Endothelial cell of umbilical vein (primary cell): ENCODE results near the gene DIAPH1. TPM values are rescaled to one million over a fixed set of nuclear protein-coding genes. Genes with fewer than 3 reads are reported as not detected.

Experiments used
- BruUV-seq: library from RNA; stranded (reverse); fragments of 400-500 nt; replicated peaks from 2 replicates; lab custom pipeline; 2021; lab: Mats Ljungman, UMichigan
- CTCF ChIA-PET: fragments of 300-600, 350-600 bp; sonication (Branson Sonifier 250); formaldehyde crosslinking; loops from one replicate; lab custom pipeline; 2021; ENCODE audit warnings: antibody characterized with exemption, inconsistent platforms; lab: Charles Lee
- POLR2A ChIA-PET: fragments of 300-600, 350-600 bp; sonication (Branson Sonifier 250); formaldehyde crosslinking; loops from one replicate; lab custom pipeline; 2021; ENCODE audit warnings: antibody characterized with exemption, inconsistent platforms; lab: Charles Lee
- DNase-seq: peaks from one replicate; pipeline ENCODE4 v3.0.0-alpha.2; 2011; ENCODE audit warnings: low read depth, low spot score
- FAIRE-seq: peaks from 2 replicates; lab custom pipeline; 2011; peaks lifted over from hg19 to GRCh38; lab: Jason Lieb, UNC
- H2AFZ ChIP-seq: 2 replicates; pipeline ENCODE4 v1.6.0; 2012; ENCODE audit warnings: low read depth, low read length, control low read depth, inconsistent platforms
- H3K27ac ChIP-seq: 2 replicates; pipeline ENCODE4 v1.5.1; 2011; ENCODE audit warnings: low read depth, mild to moderate bottlenecking, control low read depth, low read length, moderate library complexity; ENCODE audit not compliant: insufficient read depth
- H3K27me3 ChIP-seq, 2 experiments: 2 replicates each; pipeline versions ENCODE4 v1.6.0 to v1.6.1; 2011; ENCODE audit warnings: low read length in 2 of 2, mixed read lengths in 1 of 2; ENCODE audit not compliant: control insufficient read depth in 2 of 2, insufficient read depth in 2 of 2
- H3K36me3 ChIP-seq, 2 experiments: 2 replicates in 1 of 2; 3 replicates in 1 of 2; pipeline ENCODE4 v1.5.1; 2011; ENCODE audit warnings: low read length in 2 of 2, mild to moderate bottlenecking in 1 of 2, moderate library complexity in 1 of 2; ENCODE audit not compliant: control insufficient read depth in 2 of 2, insufficient read depth in 2 of 2; ENCODE audit errors: extremely low read depth in 1 of 2
- H3K4me1 ChIP-seq: 3 replicates; pipeline ENCODE4 v1.5.1; 2011; ENCODE audit warnings: mild to moderate bottlenecking, low read length; ENCODE audit not compliant: control insufficient read depth, insufficient read depth; ENCODE audit errors: extremely low read depth
- H3K4me2 ChIP-seq: 2 replicates; pipeline ENCODE4 v1.6.1; 2011; ENCODE audit warnings: low read length, control low read depth, mixed read lengths; ENCODE audit not compliant: insufficient read depth
- H3K4me3 ChIP-seq, 3 experiments: fragments of 200-600 bp in 1 of 3; sonication (generic), shearing (Covaris generic) in 1 of 3; replicated peaks in 1 of 3; 2 replicates each; pipeline ENCODE4 v1.5.1; 2011 to 2016; ENCODE audit warnings: control low read depth in 3 of 3, low read length in 3 of 3, mild to moderate bottlenecking in 2 of 3, inconsistent platforms in 1 of 3, low read depth in 1 of 3, moderate library complexity in 1 of 3; ENCODE audit not compliant: insufficient read depth in 1 of 3
- H3K79me2 ChIP-seq: 2 replicates; pipeline ENCODE4 v1.6.0; 2012; ENCODE audit warnings: low read length, inconsistent platforms; ENCODE audit not compliant: control insufficient read depth, insufficient read depth
- H3K9ac ChIP-seq: replicated peaks from 2 replicates; pipeline ENCODE3; 2011; ENCODE audit warnings: low read length, control low read depth; ENCODE audit not compliant: insufficient read depth; ENCODE audit errors: extremely low read depth
- H3K9me1 ChIP-seq: replicated peaks from 3 replicates; pipeline ENCODE4 v1.6.0; 2011; ENCODE audit warnings: mild to moderate bottlenecking, low read length; ENCODE audit not compliant: control insufficient read depth, insufficient read depth; ENCODE audit errors: extremely low read depth
- H3K9me3 ChIP-seq: replicated peaks from 2 replicates; pipeline ENCODE4 v1.5.1; 2012; ENCODE audit warnings: low read length, inconsistent platforms; ENCODE audit not compliant: control insufficient read depth, insufficient read depth
- H4K20me1 ChIP-seq: replicated peaks from 2 replicates; pipeline ENCODE3; 2011; ENCODE audit warnings: mild to moderate bottlenecking, low read length; ENCODE audit not compliant: control insufficient read depth, insufficient read depth; ENCODE audit errors: extremely low read depth
- EZH2 ChIP-seq: IDR thresholded peaks from 2 replicates; pipeline ENCODE4 v1.6.1; 2012; ENCODE audit warnings: borderline replicate concordance, low read depth, mild to moderate bottlenecking, moderate library complexity, low read length, inconsistent platforms; ENCODE audit not compliant: severe bottlenecking
- FOS ChIP-seq: IDR thresholded peaks from 2 replicates; pipeline ENCODE4 v1.6.1; 2011; ENCODE audit warnings: mild to moderate bottlenecking, low read length, moderate library complexity, borderline replicate concordance; ENCODE audit not compliant: insufficient read depth
- GATA2 ChIP-seq: IDR thresholded peaks from 2 replicates; pipeline ENCODE4 v1.7.0; 2011; ENCODE audit warnings: low read depth, mild to moderate bottlenecking, moderate library complexity, mixed read lengths, low read length; ENCODE audit not compliant: insufficient read length, insufficient read depth
- JUN ChIP-seq: IDR thresholded peaks from 2 replicates; pipeline ENCODE4 v1.6.1; 2011; ENCODE audit warnings: borderline replicate concordance, low read depth; ENCODE audit not compliant: insufficient read length, insufficient read depth
- MAX ChIP-seq: IDR thresholded peaks from 2 replicates; pipeline ENCODE4 v1.6.1; 2011; ENCODE audit not compliant: insufficient read depth, insufficient read length
- MYC ChIP-seq: IDR thresholded peaks from one replicate; pipeline ENCODE4 v1.6.1; 2011; ENCODE audit warnings: mild to moderate bottlenecking, low read depth, low read length
- POLR2A ChIP-seq: IDR thresholded peaks from 2 replicates; pipeline ENCODE4 v1.6.1; 2012; ENCODE audit warnings: low read depth, mild to moderate bottlenecking, control low read depth, low read length
- POLR2AphosphoS5 ChIP-seq: IDR thresholded peaks from 2 replicates; pipeline ENCODE4 v1.6.1; 2012; ENCODE audit warnings: low read depth, mild to moderate bottlenecking, control low read depth, low read length, moderate library complexity; ENCODE audit not compliant: insufficient read depth
- dilution Hi-C: fragments of 300-500 bp; cut with MboI; formaldehyde crosslinking; loops from one replicate; pipeline ENCODE4 v1.15.0; 2019; ENCODE audit warnings: low sequenced_read_pairs; ENCODE audit not compliant: extremely low pct_ligation_motif_present
- intact Hi-C: fragments of 100-400 bp; cut with micrococcal nuclease; formaldehyde crosslinking; loops from one replicate; pipeline ENCODE4 v1.10.0; 2022
- polyA plus RNA-seq, 4 experiments: library from polyadenylated mRNA; depleted of rRNA in 3 of 4; stranded (reverse) in 3 of 4; unstranded in 1 of 4; fragments of >200 nt; gene quantifications; 2 replicates each; pipeline versions ENCODE4 v1.2.1 to v1.2.3, GENCODE V29; 2011 to 2012; ENCODE audit warnings: missing spikeins in 1 of 4
- total RNA-seq: library from RNA; stranded (reverse); gene quantifications from 2 replicates; pipeline ENCODE4 v1.2.3, GENCODE V29; 2021
- TF ChIP-seq, protein P1 (sequence below), 2 donors: IDR thresholded peaks; 1 replicate in 1 of 2; 2 replicates in 1 of 2; pipeline ENCODE4 v1.5.1; 2011; ENCODE audit warnings: low read length in 2 of 2, mild to moderate bottlenecking in 2 of 2, moderate library complexity in 2 of 2, control low read depth in 1 of 2, inconsistent platforms in 1 of 2, low read depth in 1 of 2; ENCODE audit not compliant: insufficient read depth in 1 of 2; ENCODE audit errors: extremely low read depth in 1 of 2

Gene DIAPH1
- total and polyA plus RNA-seq, 2 donors (not counting 3 experiments of a cell fraction or from before 2014, with no cell fraction given), result 68.6 to 105 TPM

DNA sequence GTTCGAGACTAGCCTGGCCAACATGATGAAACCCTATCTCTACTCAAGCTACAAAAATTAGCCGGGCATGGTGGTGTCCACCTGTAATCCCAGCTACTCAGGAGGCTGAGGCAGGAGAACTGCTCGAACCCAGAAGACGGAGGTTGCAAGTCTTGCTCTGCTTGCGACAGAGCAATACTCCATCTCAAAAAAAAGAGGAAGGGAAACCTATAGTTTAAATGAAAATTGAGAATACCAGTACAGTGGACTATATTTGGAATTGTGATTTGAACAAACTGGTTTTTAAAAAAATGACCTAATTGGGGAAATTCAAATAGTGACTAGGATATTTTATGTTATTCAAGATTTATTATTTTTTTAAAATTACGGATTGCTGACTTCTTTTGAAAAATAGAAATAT lies 33.2 kb downstream of the DIAPH1 start:
- Histone ChIP-seq H3K27ac (no peak overlapping the region), H3K27me3 (no peaks in the 10 kb centered on the region), H2AFZ (no peak overlapping the region), H3K4me3 (no peak overlapping the region), H3K79me2 (peaks cover 10% of the 10 kb centered on the region), H3K36me3 (peaks cover 10 to 21% of the 10 kb centered on the region in 2 experiments), H3K9ac (no peak overlapping the region), H3K9me1 (no peaks in the 10 kb centered on the region), H4K20me1 (no peaks in the 10 kb centered on the region), H3K4me2 (no peak overlapping the region), H3K9me3 (no peaks in the 10 kb centered on the region), H3K4me1 (no peaks in the 10 kb centered on the region)
- dilution Hi-C loops, result no loop called here
- DNase-seq, result no peak
- TF ChIP-seq EZH2 (no peak), MYC (no peak), JUN (no peak), GATA2 (no peak), POLR2AphosphoS5 (no peak), FOS (no peak), POLR2A (no peak), MAX (no peak)
- TF ChIP-seq, protein P1, sequence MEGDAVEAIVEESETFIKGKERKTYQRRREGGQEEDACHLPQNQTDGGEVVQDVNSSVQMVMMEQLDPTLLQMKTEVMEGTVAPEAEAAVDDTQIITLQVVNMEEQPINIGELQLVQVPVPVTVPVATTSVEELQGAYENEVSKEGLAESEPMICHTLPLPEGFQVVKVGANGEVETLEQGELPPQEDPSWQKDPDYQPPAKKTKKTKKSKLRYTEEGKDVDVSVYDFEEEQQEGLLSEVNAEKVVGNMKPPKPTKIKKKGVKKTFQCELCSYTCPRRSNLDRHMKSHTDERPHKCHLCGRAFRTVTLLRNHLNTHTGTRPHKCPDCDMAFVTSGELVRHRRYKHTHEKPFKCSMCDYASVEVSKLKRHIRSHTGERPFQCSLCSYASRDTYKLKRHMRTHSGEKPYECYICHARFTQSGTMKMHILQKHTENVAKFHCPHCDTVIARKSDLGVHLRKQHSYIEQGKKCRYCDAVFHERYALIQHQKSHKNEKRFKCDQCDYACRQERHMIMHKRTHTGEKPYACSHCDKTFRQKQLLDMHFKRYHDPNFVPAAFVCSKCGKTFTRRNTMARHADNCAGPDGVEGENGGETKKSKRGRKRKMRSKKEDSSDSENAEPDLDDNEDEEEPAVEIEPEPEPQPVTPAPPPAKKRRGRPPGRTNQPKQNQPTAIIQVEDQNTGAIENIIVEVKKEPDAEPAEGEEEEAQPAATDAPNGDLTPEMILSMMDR (IDR thresholded peaks at IDR 0.05; ENCODE audit: extremely low read depth in 1 of 2, insufficient read depth in 1 of 2, low read depth in 1 of 2, low read length in 2 of 2), result no peak
- BruUV-seq, result no TSS peak
- ChIA-PET POLR2A (no interaction called here), CTCF (interaction anchor here (1.0 to 1.6 kb wide), 4 partner anchors 17 to 33 kb away, joined by 3 to 10 read pairs (median 4); partner anchors contain the start of gene DIAPH1)
- FAIRE-seq, result peak; percentile 59
- intact Hi-C loops, result no loop called here
